Left kidney (tissue), 2 donors: ENCODE measurements around the gene MYO5B. TPM values are rescaled to one million over a fixed set of nuclear protein-coding genes. Genes with fewer than 3 reads are reported as not detected.
"Not testable (repeated sequence)": the region's sequence is repeated elsewhere in the genome, so short reads cannot be mapped to it uniquely, and the experiment has no call there.

ENCODE experiments used
- DNase-seq: peaks from one replicate; pipeline ENCODE4 v3.0.0-alpha.2; 2013
- polyA plus RNA-seq: library from polyadenylated mRNA; unstranded; fragments of 120-200 nt; gene quantifications from one replicate; pipeline ENCODE4 v1.2.1, GENCODE V29; 2013; ENCODE audit not compliant: insufficient read length

Gene MYO5B
- polyA plus RNA-seq, 1 donor, result 28.6 TPM

- not testable (repeated sequence) for DNase-seq
Observed at GRCh38 chr18:49789560-49790134, 405.3 kb downstream of the MYO5B start.

DNA sequence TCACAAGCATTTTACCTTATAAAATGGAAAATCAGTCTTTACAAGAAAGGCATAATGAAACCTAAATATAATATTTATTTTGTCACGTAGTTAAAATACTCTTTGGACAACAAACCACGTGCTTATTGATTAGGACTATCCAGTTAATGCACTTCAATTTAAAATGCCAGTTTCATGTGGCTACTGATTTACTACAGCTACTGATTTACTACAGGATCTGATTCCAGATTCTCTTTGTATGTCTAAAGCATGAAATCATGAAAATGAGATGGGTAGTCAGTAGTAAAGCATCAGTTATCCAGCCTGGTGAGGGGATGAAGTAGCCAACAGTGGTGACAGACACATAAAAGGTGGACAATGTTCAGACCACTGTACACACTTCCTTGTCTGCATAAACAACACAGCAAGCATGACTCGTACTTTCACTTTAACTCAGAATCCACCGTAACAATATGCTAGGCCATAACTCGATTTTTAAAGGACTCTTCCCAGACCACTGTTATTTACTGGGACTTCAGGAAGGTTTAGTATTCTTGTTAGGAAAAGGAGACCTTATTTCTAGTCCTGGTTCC, 406.5 kb downstream of the MYO5B start:
- no peak for DNase-seq

GRCh38 chr18:49786019-49786720, 408.8 kb downstream of the MYO5B start:
- no peak for DNase-seq

DNA sequence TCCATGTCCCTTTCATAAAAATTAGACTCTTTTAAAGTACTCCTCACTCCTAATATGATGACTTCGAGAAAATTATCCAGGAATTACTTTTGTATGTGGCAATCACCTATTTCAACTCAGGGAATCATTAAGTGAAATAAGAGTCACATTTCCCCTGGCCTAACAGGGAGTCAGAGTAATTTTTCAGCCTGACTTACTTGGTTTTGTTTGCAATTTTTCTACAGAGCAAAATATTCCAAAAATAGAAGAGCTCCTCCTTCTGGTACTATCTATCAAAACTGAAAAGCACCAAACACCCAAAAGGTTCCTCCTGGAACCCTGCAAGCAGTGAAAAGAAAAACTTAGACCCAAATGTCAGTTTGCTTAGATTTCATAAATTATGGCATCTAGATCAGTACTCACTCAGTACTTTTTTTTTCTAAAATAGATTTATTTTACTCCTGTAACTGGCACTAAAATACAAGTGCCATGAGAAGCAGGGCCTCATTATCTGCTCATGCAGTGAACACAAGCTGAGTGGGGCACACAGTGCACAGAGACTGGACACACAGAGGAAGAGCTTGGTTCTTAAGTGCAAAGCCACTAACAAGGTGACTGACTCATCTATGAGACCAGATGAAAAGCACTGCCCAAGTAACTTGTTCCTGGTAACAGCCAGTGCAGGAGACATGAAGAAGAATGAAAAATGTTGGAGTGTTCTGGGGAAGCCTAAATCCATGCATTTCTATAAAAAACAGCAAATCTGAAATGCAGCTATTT, 410.3 kb downstream of the MYO5B start:
- DNase-seq, result no peak

- not testable (repeated sequence) for DNase-seq
Observed at GRCh38 chr18:49783631-49784030, 411.3 kb downstream of the MYO5B start.

DNA sequence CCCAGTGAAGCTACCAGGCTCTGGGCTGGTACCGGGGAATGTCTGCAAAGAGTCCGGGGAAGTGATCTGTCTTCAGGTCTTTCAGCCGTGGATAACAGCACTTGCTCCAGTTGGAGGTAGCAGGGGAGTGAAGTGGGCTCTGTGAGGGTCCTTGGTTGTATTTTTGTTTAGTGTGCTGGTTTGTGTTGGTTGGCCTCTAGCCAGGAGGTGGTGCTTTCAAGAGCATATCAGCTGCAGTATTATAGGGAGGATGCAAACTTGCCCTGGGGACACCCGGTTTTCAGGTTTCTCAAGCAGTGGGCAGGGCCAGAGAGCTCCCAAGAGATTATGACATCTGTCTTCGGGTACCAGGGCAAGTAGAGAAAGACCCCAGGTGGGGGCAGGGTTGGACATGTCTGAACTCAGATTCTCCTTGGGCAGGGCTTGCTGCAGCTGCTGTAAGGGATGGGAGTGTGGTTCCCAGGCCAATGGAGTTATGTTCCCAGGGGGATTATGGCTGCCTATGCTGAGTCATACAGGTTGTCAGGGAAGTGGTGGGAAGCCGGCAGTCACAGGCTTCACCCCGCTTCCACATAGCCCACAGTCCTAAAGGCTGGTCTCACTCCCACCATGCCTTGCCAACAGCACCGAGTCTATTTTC, 416.0 kb downstream of the MYO5B start:
- no peak for DNase-seq

Other genes with a start within 250 kb of the MYO5B start
- gene CFAP53, start 71.3 kb upstream of the MYO5B start, polyA plus RNA-seq, result 4.2 TPM
- gene MBD1, start 86.4 kb upstream of the MYO5B start, polyA plus RNA-seq, result 71.3 TPM
- gene CXXC1, start 92.5 kb upstream of the MYO5B start, polyA plus RNA-seq, result 74.6 TPM
- 10.0 TPM for gene SKA1, start 179.9 kb upstream of the MYO5B start, polyA plus RNA-seq